ENCODE results near the gene CLDN14. TPM values are rescaled to one million over a fixed set of nuclear protein-coding genes. Genes with fewer than 3 reads are reported as not detected.

Gene CLDN14
- total RNA-seq, 1 donor from 2014 or later = not detected

DNA sequence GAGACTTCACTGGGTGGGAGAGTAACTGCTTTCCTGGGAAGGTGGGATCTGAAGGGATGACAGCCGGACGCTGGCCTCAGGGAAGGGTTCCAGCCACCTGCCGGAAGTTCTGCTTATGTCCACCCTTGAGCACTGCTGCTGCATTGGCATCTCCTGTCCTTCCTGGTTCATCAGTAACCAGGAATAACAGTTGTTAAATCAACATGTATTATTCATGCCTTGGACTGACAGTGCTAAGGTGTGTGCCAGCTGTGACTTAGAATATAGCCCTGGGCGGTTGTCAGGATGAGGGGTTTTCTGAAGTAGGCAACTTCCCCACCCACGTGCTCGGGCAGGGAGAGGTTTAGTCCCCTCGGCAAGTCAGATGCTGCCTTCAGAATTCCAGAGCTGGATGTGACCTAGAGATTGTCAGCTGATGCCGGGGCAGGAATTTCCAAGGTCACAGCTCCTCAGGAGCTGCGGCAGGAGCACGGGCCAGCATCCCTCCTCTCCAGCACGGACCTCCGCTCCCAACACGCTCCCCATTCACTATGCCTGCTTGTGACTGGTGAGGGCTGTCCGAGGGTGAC lies 17.9 kb downstream of the CLDN14 start:
- no peak for DNase-seq (ENCODE audit: low read depth)
- H3K4me1 ChIP-seq (ENCODE audit: insufficient read depth, low read length) = peaks cover 19% of the 10 kb centered on the region
- peaks cover 7% of the 10 kb centered on the region for H3K36me3 Mint-ChIP-seq (ENCODE audit: low read depth, unreplicated experiment)
- peaks cover 8% of the 10 kb centered on the region for H3K79me2 ChIP-seq (ENCODE audit: insufficient read depth, low read length)
- no peak overlapping the region for H3K4me3 ChIP-seq (ENCODE audit: insufficient read depth, low read depth, low read length)
- no peak overlapping the region for H3K27ac Mint-ChIP-seq (ENCODE audit: unreplicated experiment)
- H3K4me2 ChIP-seq (ENCODE audit: low read length) = no peak overlapping the region
- TF ChIP-seq EZH2 (IDR thresholded peaks at IDR 0.05; ENCODE audit: insufficient read depth, low read length) = no peak
- TF ChIP-seq, protein P1, sequence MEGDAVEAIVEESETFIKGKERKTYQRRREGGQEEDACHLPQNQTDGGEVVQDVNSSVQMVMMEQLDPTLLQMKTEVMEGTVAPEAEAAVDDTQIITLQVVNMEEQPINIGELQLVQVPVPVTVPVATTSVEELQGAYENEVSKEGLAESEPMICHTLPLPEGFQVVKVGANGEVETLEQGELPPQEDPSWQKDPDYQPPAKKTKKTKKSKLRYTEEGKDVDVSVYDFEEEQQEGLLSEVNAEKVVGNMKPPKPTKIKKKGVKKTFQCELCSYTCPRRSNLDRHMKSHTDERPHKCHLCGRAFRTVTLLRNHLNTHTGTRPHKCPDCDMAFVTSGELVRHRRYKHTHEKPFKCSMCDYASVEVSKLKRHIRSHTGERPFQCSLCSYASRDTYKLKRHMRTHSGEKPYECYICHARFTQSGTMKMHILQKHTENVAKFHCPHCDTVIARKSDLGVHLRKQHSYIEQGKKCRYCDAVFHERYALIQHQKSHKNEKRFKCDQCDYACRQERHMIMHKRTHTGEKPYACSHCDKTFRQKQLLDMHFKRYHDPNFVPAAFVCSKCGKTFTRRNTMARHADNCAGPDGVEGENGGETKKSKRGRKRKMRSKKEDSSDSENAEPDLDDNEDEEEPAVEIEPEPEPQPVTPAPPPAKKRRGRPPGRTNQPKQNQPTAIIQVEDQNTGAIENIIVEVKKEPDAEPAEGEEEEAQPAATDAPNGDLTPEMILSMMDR (IDR thresholded peaks at IDR 0.05; ENCODE audit: insufficient read depth, low read depth, low read length) = no peak
- no peaks in the 10 kb centered on the region for H4K20me1 ChIP-seq (ENCODE audit: insufficient read depth, low read length)
- no peak overlapping the region for H2AFZ ChIP-seq (ENCODE audit: low read depth, low read length)
- no peak overlapping the region for H3K27ac ChIP-seq (ENCODE audit: low read depth, low read length)
- no peaks in the 10 kb centered on the region for H3K36me3 ChIP-seq (ENCODE audit: insufficient read depth, low read length)
- no peaks in the 10 kb centered on the region for H3K9me3 ChIP-seq (ENCODE audit: insufficient read depth, low read depth, low read length)
- no peak overlapping the region for H3K9ac ChIP-seq (ENCODE audit: low read length)
- H3K27me3 ChIP-seq (ENCODE audit: insufficient read depth, low read length) = no peaks in the 10 kb centered on the region
- H3K9me3 Mint-ChIP-seq (ENCODE audit: unreplicated experiment) = peaks cover 2% of the 10 kb centered on the region
- peaks cover 3% of the 10 kb centered on the region for H3K27me3 Mint-ChIP-seq (ENCODE audit: low read depth, unreplicated experiment)
- no peak for FAIRE-seq
- H3K4me1 Mint-ChIP-seq (ENCODE audit: low read depth, unreplicated experiment) = peaks cover 19% of the 10 kb centered on the region
- H3K4me3 Mint-ChIP-seq (ENCODE audit: unreplicated experiment) = no peak overlapping the region

GRCh38 chr21:36461277-36461917 lies 18.5 kb downstream of the CLDN14 start:
- H3K79me2 ChIP-seq (ENCODE audit: insufficient read depth, low read length) = peaks cover 8% of the 10 kb centered on the region
- no peaks in the 10 kb centered on the region for H3K27me3 ChIP-seq (ENCODE audit: insufficient read depth, low read length)
- H3K27ac Mint-ChIP-seq (ENCODE audit: unreplicated experiment) = no peak overlapping the region
- no peak overlapping the region for H3K4me3 ChIP-seq (ENCODE audit: insufficient read depth, low read depth, low read length)
- DNase-seq (ENCODE audit: low read depth) (no peak), FAIRE-seq (no peak)
- H3K9ac ChIP-seq (ENCODE audit: low read length) = no peak overlapping the region
- peaks cover 19% of the 10 kb centered on the region for H3K4me1 Mint-ChIP-seq (ENCODE audit: low read depth, unreplicated experiment)
- no peaks in the 10 kb centered on the region for H3K9me3 ChIP-seq (ENCODE audit: insufficient read depth, low read depth, low read length)
- no peaks in the 10 kb centered on the region for H3K36me3 ChIP-seq (ENCODE audit: insufficient read depth, low read length)
- peaks cover under 1% of the 10 kb centered on the region for H3K9me3 Mint-ChIP-seq (ENCODE audit: unreplicated experiment)
- H3K4me3 Mint-ChIP-seq (ENCODE audit: unreplicated experiment) = no peak overlapping the region
- no peak overlapping the region for H3K4me2 ChIP-seq (ENCODE audit: low read length)
- H2AFZ ChIP-seq (ENCODE audit: low read depth, low read length) = no peak overlapping the region
- peaks cover 3% of the 10 kb centered on the region for H3K27me3 Mint-ChIP-seq (ENCODE audit: low read depth, unreplicated experiment)
- peaks cover 19% of the 10 kb centered on the region for H3K4me1 ChIP-seq (ENCODE audit: insufficient read depth, low read length)
- H3K27ac ChIP-seq (ENCODE audit: low read depth, low read length) = no peak overlapping the region
- no peaks in the 10 kb centered on the region for H4K20me1 ChIP-seq (ENCODE audit: insufficient read depth, low read length)
- no peak for TF ChIP-seq EZH2 (IDR thresholded peaks at IDR 0.05; ENCODE audit: insufficient read depth, low read length)
- TF ChIP-seq, protein P1 (IDR thresholded peaks at IDR 0.05; ENCODE audit: insufficient read depth, low read depth, low read length) = no peak
- H3K36me3 Mint-ChIP-seq (ENCODE audit: low read depth, unreplicated experiment) = peaks cover 6% of the 10 kb centered on the region

- DNase-seq (ENCODE audit: low read depth) (no peak), FAIRE-seq (no peak)
- Mint-ChIP-seq H3K4me1 (ENCODE audit: low read depth, unreplicated experiment) (peaks cover 19% of the 10 kb centered on the region), H3K9me3 (ENCODE audit: unreplicated experiment) (no peaks in the 10 kb centered on the region), H3K36me3 (ENCODE audit: low read depth, unreplicated experiment) (peaks cover 3% of the 10 kb centered on the region), H3K27ac (ENCODE audit: unreplicated experiment) (peak overlapping the region; percentile 66), H3K27me3 (ENCODE audit: low read depth, unreplicated experiment) (peaks cover 3% of the 10 kb centered on the region), H3K4me3 (ENCODE audit: unreplicated experiment) (no peak overlapping the region)
- Histone ChIP-seq H3K36me3 (ENCODE audit: insufficient read depth, low read length) (no peaks in the 10 kb centered on the region), H3K27ac (ENCODE audit: low read depth, low read length) (no peak overlapping the region), H3K9me3 (ENCODE audit: insufficient read depth, low read depth, low read length) (no peaks in the 10 kb centered on the region), H4K20me1 (ENCODE audit: insufficient read depth, low read length) (no peaks in the 10 kb centered on the region), H3K9ac (ENCODE audit: low read length) (no peak overlapping the region), H3K4me1 (ENCODE audit: insufficient read depth, low read length) (peaks cover 18% of the 10 kb centered on the region), H3K79me2 (ENCODE audit: insufficient read depth, low read length) (peaks cover 8% of the 10 kb centered on the region), H3K27me3 (ENCODE audit: insufficient read depth, low read length) (no peaks in the 10 kb centered on the region), H3K4me3 (ENCODE audit: insufficient read depth, low read depth, low read length) (no peak overlapping the region), H3K4me2 (ENCODE audit: low read length) (no peak overlapping the region), H2AFZ (ENCODE audit: low read depth, low read length) (no peak overlapping the region)
- no peak for TF ChIP-seq EZH2 (IDR thresholded peaks at IDR 0.05; ENCODE audit: insufficient read depth, low read length)
- TF ChIP-seq, protein P1 (IDR thresholded peaks at IDR 0.05; ENCODE audit: insufficient read depth, low read depth, low read length) = no peak
These were observed 19.1 kb downstream of the CLDN14 start for GRCh38 chr21:36460866-36461265.

Measured in astrocyte (in vitro differentiated cells and primary cell).